HG03025 (cell line): ENCODE measurements around the gene UACA.
"Not testable (repeated sequence)": the region's sequence is repeated elsewhere in the genome, so short reads cannot be mapped to it uniquely, and the experiment has no call there.

Experiments
- ATAC-seq: cut with Tn5 transposase; IDR thresholded peaks from one replicate; pipeline ENCODE4 v1.9.1; 2021; ENCODE audit warnings: mild to moderate bottlenecking, moderate library complexity; ENCODE audit not compliant: unreplicated experiment, low FRiP score

The UACA gene

GRCh38 chr15:70758790-70759462 lies 4.4 kb downstream of the UACA start:
- ATAC-seq = no peak

GRCh38 chr15:70757627-70758026 lies 5.7 kb downstream of the UACA start:
- no peak for ATAC-seq

GRCh38 chr15:70754862-70755261 lies 8.5 kb downstream of the UACA start:
- no peak for ATAC-seq

- ATAC-seq = no peak
Measured at GRCh38 chr15:70753101-70753829, 10.1 kb downstream of the UACA start.

GRCh38 chr15:70752193-70752635 lies 11.1 kb downstream of the UACA start:
- ATAC-seq = no peak

GRCh38 chr15:70750203-70750869 lies 13.0 kb downstream of the UACA start:
- no peak for ATAC-seq

GRCh38 chr15:70748281-70748747 lies 15.0 kb downstream of the UACA start:
- ATAC-seq = no peak

- ATAC-seq = not testable (repeated sequence)
Measured at GRCh38 chr15:70746598-70746997, 16.8 kb downstream of the UACA start.

- no peak for ATAC-seq
Measured at GRCh38 chr15:70742928-70743327, 20.4 kb downstream of the UACA start.

GRCh38 chr15:70741677-70742293 lies 21.6 kb downstream of the UACA start:
- no peak for ATAC-seq

- no peak for ATAC-seq
Measured at GRCh38 chr15:70741107-70741531, 22.2 kb downstream of the UACA start.

- not testable (repeated sequence) for ATAC-seq
Measured at GRCh38 chr15:70735040-70735439, 28.3 kb downstream of the UACA start.

- ATAC-seq = no peak
Measured at GRCh38 chr15:70729164-70729563, 34.2 kb downstream of the UACA start.

GRCh38 chr15:70726753-70727152 lies 36.6 kb downstream of the UACA start:
- no peak for ATAC-seq

GRCh38 chr15:70723927-70724326 lies 39.4 kb downstream of the UACA start:
- no peak for ATAC-seq

- no peak for ATAC-seq
Measured at GRCh38 chr15:70723122-70723422, 40.3 kb downstream of the UACA start.

GRCh38 chr15:70722266-70723121 lies 40.9 kb downstream of the UACA start:
- ATAC-seq = no peak

- ATAC-seq = no peak
Measured at GRCh38 chr15:70720228-70721016, 42.9 kb downstream of the UACA start.

GRCh38 chr15:70717237-70717793 lies 46.0 kb downstream of the UACA start:
- ATAC-seq = no peak
